Ureter (tissue), 1 donor: Measurements from ENCODE around the gene NUB1. TPM values are rescaled to one million over a fixed set of nuclear protein-coding genes. Genes with fewer than 3 reads are reported as not detected.

ENCODE experiments used
- DNase-seq: peaks from one replicate; pipeline ENCODE4 v3.0.0-alpha.2; 2020; ENCODE audit warnings: low spot score
- total RNA-seq: library from RNA; stranded (reverse); gene quantifications from one replicate; pipeline ENCODE4 v1.2.4, GENCODE V29; 2023
- donor health status: DM: yes; HTN: yes; CAD: no.

NUB1 gene
- total RNA-seq, 1 donor from 2014 or later, result 56.4 TPM

DNA sequence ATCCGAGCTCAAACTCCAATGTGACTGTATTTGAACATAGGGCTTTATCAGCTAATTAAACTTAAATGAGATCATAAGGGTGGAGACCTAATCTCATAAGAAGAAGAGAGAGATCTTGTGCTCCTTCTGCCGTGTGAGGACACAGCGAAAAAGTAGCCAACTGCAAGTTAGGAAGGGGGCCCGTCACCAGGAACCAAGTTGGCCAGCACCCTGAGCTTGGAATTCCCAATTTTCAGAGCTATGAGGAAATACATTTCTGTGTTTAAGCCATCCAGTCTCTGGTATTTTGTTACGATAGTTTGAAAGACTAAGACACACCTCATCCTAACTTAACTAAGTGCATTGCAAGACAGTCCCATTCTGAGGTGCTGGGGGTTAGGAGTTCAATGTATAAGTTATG is 82.3 kb downstream of the NUB1 start:
- no peak for DNase-seq

DNA sequence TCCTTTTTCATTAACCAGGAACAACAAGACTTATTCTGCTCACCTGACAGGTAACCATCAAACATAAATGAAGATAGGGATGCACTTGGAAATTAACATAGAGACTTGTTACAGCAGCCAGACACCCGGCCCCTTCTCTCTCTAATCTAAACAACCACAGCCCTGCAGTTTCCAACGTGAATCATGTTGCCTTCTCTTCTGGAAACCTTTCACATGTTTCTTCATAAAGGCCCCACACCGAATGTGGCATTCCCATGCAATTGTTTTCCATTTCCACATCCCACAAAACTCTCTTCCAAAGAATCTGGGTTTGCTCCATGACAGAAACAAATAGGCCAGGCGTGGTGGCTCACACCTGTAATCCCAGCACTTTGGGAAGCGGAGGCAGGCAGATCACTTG is 83.2 kb downstream of the NUB1 start:
- DNase-seq, result no peak

GRCh38 chr7:151425670-151426440 is 84.2 kb downstream of the NUB1 start:
- no peak for DNase-seq

DNA sequence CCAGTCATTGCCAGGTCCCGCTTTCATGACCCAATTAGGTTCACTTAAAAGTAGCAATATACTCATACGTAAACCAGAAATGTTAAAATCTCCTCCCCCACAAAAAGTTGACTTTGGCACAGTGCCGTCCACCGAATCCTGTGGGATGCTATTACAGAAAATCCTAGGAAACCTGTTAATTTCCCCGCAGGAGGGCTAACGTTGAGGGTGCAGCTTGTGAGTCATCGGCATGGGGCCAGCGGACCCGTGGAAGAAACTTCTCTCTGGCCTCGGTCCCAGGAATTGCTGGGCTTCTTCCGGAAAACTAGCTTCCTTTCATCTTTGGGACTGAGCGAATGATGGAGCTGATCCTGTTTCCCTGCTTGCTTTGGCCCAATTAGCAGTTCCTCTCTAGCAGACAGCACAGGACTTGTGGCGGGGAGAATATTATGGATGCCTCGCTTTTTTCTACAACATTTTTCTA is 84.9 kb downstream of the NUB1 start:
- peak; percentile 80 for DNase-seq

DNA sequence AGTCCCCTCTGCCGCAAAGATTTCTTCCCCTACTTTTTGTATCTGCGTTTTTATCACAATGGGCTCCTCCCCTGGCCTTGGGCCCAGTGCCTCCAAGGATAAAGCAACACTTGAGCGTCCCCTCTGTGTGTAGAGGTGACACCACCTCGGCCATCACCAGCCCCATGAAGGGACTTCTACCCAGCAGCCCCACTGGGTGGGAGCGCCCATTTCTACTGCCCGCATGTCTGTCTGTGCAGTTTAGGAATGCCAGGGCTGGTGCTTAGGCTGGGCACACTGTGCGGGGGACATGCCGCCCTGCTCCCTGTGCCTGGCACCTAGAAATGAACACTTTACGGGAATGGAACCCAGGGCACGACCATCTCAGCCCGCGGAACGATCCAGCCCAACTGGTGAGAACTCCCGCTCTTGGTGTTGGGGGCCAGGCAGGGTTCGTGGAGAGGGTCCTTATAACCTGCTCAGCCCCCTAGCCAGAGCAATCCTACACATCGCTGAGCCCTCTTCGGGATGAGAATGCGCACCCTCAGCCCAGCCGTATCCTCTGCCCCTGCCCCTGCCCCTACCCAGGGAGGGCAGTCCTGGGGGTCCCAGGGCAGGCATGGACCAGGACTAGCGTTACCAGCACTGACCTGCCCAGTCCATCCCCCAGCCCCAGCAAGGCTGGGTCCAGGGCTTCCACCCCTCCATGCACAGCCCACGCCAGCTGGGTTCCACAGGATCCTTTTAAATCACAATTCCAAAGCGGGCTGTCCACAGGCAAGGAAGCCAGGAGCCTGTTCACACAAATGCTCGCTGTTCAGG is 85.5 kb downstream of the NUB1 start:
- DNase-seq, result no peak

DNA sequence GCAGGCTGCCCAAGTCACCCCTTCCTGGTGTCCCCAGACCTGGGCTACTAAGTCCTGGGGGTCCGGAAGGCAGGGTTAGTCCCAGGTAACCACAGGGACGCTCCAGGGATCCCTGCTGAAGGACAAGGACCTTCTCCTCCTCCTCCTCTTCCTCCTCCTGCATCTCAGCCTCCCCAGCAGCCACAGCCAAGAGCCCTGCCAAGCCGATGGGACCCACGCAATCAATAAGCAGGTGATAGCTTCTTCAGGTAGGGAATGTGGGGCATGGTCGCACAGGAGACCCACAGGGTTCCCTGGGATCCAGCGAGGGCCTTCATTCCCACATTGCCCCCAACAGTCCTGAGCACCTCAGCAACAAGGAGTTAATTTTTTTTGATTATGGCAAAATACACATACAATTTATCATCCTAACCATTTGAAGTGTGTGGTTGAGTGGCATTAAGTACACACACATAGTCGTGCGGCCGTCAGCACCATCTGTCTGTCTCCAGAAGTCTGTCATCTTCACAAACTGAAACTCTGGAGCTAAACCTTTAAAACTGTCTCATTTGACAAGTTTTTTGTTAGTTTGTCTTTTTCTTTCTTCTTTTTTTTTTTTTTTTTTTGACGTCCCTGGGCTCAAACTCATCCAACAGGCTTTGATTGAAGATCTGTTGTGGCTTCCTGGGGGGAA is 86.2 kb downstream of the NUB1 start:
- no peak for DNase-seq

Other genes starting within 250 kb of the NUB1 start
- gene GBX1, start 174.1 kb upstream of the NUB1 start, total RNA-seq, result not detected
- gene ASB10, start 154.6 kb upstream of the NUB1 start, total RNA-seq, result not detected
- not detected for gene H2BK1, start 131.3 kb upstream of the NUB1 start, total RNA-seq
- 33.9 TPM for gene ABCF2, start 114.6 kb upstream of the NUB1 start, total RNA-seq
- gene CHPF2, start 109.3 kb upstream of the NUB1 start, total RNA-seq, result 43.0 TPM
- 67.4 TPM for gene SMARCD3, start 93.1 kb upstream of the NUB1 start, total RNA-seq
- gene WDR86, start 68.2 kb downstream of the NUB1 start, total RNA-seq, result 4.3 TPM
- gene CRYGN, start 98.3 kb downstream of the NUB1 start, total RNA-seq, result not detected
- gene RHEB, start 178.1 kb downstream of the NUB1 start, total RNA-seq, result 95.2 TPM